HG02981 (cell line): ENCODE data around the gene HIVEP2.
A peak's percentile ranks its signal among the peaks of the same experiment; 100 is the strongest.

Experiments used
- ATAC-seq: cut with Tn5 transposase; IDR thresholded peaks from one replicate; pipeline ENCODE4 v1.9.1; 2021; ENCODE audit warnings: mild to moderate bottlenecking, moderate library complexity; ENCODE audit not compliant: unreplicated experiment

HIVEP2 gene

GRCh38 chr6:142946181-142946923 is 1.4 kb upstream of the HIVEP2 start:
- peak; percentile 27 for ATAC-seq

DNA sequence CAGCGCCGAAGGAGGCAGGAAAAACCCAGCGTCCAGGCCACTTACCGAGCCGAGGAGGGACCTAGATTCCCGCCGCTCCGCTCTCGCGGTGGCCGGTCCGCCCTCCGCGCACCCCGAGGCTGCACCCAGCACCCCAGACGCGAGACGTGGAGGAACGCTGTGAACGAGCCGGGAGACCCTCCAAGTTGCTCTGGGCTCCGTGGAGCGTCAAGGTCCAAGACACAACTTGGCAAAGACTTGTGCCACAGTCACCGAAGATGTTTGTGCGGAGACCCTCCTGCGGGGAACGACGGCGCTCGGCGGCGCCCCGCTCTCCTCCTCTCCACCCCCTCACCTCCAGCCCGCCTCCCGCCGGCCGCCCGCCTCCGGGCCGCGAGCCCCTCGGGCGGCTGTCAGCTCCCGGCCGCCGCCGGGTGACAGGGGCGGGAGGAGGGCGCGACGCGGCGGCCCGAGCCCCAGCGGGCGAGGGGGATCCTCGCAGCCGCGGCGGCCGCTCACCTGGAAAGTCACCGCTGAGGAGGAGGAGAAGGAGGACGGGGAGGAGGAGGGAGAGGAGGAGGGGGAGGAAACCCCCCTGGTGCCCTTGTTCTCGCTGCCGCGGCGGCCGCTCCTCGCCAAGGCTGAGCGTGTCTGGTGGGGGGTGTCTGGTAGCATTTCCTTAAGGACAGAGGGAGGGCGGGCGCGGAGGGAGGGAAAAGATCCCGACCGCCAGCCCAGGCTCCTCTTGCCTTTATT is 637 bp upstream of the HIVEP2 start:
- ATAC-seq, result peak; percentile 8

DNA sequence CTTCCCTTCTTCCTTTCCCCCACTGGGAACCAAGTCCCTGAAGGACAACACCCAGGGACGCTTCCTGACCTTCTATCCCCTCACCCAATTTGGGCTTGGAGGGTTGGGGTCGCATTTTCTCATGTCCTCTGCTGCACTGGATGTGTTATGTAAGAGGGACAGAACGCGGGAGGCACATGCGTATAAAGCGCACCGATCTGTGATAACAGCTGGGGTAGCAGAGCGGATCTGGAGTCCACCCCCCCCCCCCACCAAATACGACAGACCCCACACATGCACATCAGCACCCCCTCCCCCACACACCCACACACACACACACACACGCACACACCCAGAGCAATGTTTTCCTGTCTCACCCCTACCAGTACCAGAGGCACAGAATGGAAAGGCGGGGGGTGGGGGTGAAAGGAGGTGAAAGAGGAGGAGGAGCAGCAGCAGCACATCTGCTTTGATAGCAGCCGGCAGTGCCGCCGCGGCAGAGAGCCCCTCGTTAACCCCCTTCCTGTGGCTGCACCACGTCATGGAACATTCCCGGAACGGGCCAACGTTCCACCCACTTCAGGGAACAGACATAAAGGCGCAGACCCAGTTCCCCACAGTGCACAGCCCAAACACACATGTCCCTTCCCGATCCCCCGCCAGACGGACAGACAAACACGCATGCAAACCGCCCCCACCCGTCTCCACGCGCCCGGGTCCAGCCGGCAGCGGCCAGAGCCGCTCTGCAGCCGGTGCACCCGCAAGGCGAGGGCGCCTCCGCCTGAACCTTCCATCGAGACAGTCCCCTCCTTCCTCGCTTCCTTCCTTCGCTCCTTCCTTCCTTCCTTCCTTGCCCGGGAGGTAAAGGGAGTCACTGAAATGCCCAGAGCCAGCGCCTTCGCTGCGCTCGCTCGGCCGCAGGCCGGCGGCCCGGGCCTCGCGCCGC is 590 bp downstream of the HIVEP2 start:
- peak; percentile 19 for ATAC-seq

GRCh38 chr6:142943711-142944123 is 1.3 kb downstream of the HIVEP2 start:
- no peak for ATAC-seq

GRCh38 chr6:142942805-142943227 is 2.2 kb downstream of the HIVEP2 start:
- no peak for ATAC-seq

DNA sequence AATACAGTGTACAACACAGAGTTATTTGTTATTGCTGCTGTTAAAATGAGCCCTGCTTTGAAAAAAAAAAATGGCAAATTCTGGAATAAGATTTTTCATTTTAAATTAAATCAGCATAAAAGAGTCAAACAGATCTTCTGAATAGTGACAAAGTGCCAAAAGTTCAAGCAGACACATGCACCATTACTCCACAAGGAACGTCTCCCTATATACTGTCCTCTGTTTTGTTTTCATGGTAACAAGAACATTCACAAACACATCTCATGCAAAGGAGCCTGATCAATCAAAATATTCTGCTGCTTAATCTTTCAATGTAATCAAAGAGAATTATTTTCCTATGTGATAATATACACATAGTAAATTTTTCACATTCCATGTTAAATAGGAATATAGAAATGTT is 2.7 kb downstream of the HIVEP2 start:
- ATAC-seq, result no peak

- no peak for ATAC-seq
Measured at GRCh38 chr6:142941018-142941417, 4.0 kb downstream of the HIVEP2 start.

DNA sequence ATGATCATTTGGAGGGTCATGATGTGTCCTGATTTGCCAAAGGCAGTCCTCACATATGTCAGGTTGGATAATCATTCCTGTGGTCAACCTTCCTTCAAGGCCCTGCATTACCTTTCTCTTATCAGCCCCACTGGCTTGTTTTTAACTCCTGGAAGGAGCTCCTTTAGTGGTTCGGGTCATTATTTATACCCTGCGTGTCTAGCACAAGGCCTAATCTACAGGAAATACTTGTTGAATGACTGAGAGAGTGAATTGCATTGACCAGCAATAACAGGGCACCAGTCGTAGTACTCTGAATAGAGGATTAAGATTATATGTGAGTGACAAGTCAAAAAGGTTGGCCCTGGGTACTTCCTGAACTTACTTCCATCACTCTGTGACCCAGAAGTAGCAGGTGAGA is 4.5 kb downstream of the HIVEP2 start:
- no peak for ATAC-seq

DNA sequence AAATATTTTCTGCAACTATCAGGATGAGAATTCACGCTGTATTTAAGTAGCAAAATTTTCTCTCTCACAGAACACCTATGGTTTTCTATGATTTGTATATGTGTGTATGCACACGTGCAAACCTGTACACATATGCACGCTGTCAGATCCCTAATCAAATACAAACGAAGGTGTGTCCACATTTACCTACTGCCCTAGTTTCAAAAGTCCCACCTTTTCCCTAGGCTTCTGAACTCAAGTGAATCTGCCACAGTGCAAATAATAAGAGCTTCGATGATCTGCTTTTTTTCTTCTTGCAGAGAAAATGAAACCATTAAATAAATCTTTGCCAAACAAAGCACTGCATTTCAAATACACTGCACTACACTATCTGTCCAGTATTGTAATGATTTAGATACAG is 6.5 kb downstream of the HIVEP2 start:
- ATAC-seq, result no peak

DNA sequence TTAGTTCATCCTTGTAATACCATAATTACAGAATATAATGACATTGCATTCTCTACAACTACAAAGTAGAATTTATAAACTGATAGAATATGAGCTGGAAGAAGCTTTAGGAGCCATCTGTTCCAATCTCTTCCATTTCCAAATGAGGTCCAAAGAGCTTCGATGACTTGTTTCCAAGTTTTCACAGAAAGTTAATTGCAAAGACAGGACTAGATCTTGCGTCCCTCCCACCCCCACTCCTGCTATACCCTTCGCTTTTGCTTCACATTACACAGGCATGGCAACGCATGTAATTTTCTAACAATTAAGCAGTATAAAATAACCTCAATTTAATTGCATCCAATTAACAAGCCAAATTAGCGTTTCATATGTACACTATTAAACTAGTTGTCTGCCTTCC is 7.0 kb downstream of the HIVEP2 start:
- no peak for ATAC-seq

DNA sequence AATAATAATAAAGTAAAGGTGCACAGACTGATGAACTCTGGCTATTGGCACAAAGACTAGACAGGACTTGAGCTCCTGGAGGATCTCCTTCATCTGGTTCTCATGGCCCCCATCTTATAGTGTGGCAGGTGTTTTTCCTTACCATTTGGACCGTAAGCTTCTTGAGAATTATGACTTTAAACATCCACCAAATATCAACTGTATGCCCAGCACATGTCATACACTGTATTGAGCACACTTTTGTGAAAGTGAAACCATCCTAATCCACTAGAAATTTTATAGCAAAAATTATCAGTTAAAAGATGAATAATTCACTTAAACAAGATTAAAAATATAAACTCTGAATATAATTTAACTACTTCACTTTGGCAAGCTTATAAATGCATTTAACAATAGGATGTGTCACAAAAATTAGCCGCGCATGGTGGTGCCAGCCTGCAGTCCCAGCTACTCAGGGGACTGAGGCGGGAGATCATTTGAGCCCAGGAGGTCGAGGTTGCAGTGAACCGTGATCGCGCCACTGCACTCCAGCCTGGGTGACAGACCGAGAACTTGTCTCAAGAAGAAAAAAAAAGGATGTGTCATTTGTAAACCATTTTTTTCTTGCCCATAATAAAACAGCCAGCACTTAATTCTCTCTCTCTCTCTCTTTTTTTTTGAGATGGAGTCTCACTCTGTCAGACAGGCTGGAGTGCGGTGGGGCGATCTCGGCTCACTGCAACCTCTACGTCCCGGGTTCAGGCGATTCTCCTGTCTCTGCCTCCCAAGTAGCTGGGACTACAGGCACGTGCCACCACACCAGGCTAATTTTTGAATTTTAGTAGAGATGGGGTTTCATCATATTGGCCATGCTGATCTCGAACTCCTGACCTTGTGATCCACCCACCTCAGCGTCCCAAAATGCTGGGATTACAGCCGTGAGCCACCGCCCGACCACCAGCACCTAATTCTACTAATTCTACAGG is 9.1 kb downstream of the HIVEP2 start:
- peak; percentile 65 for ATAC-seq

- ATAC-seq, result no peak
Measured at GRCh38 chr6:142934599-142934998, 10.4 kb downstream of the HIVEP2 start.

DNA sequence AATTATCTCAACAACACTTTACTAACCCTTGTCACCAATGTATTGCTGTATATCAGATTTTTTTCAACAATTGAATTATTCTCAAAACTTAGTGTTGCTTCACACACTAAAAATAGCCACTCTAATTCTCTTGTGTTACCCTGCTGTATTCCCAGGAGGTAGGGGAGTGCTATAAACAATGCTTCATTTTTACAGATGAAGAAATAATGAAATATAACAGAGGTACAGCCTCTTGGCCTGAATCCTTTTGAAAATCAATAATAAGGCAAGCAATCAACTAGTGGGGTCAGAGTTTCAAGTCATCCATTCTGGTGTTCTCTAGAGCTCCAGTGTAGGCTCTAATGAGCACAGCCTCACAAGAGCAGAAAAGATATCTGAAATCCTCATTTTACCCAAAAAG is 10.9 kb downstream of the HIVEP2 start:
- ATAC-seq, result no peak

- ATAC-seq, result no peak
Measured at GRCh38 chr6:142933701-142934100, 11.3 kb downstream of the HIVEP2 start.

DNA sequence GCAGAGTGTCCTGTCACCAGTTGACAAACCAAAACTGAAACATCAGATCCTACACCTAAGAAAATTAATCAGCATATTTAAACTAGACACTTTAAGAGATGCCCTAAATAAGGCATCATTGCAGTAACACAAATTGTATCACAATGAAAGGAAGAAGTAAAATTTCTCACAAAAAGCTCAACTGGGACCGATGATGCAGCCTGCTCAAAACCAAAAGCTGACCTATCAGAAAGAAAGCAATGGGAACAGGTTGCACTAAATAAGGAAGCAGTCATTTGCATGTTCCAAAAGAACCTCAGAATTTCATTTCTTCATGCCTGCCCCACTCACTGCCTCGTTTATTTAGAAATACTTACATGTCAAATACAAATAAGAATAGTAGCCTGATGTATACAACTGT is 12.1 kb downstream of the HIVEP2 start:
- ATAC-seq, result no peak

DNA sequence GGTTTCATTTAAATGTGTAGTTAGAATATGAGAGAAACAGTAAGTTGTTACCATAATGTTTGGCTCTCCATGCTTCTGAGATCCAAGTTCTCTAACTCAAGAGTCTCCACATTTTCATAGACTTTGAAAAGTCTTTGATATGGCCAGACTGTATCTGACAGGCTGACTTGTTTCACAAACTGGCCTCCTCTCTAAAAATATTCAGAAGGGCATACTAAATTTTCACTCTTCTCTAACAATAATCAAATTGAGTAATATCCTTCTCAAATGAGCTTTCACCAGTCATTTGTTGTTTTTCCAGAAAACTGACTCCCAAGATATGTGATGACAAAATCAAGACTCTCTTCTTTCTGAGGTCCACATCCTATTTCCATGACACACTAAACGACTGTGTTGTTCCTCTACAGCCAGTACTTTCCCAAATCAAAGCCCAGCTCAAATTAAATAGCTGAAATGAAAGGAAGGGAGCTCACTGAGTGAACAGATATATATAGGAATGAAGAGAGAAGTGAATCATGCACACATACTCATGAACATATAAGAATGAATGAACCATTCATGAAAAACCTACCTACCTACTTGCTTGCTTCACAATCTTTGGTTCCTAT is 15.1 kb downstream of the HIVEP2 start:
- no peak for ATAC-seq

DNA sequence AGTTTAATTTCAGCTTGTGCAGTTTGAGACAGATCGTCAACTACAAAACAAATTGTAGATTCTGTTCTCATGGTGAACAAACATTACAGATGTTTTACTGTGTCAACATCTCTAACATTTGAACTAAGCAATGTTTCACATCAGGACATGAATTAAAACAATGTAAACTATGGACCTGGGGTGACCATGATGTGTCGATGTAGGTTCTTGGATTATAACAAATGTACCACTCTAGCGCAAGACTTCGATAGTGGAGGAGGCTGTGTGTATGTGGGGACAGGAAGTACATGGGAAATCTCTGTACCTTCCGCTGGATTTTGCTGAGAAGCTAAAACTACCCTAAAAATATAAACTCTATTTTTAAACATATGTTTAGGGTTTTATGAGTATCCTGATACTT is 17.1 kb downstream of the HIVEP2 start:
- no peak for ATAC-seq

- ATAC-seq, result no peak
Measured at GRCh38 chr6:142927271-142927580, 17.8 kb downstream of the HIVEP2 start.

- ATAC-seq, result peak; percentile 88
Measured at GRCh38 chr6:142926494-142927270, 18.3 kb downstream of the HIVEP2 start.
